Renal cortex interstitium (tissue), 11 donors: Measurements from ENCODE around the gene AK2. TPM values are rescaled to one million over a fixed set of nuclear protein-coding genes. Genes with fewer than 3 reads are reported as not detected.
"Not testable (repeated sequence)": the region's sequence is repeated elsewhere in the genome, so short reads cannot be mapped to it uniquely, and the experiment has no call there.

Experiments used
- DNase-seq, 11 donors: peaks; one replicate each; pipeline ENCODE4 v3.0.0-alpha.2; 2013; ENCODE audit warnings: low read depth in 9 of 11, low spot score in 4 of 11; ENCODE audit errors: extremely low read depth in 1 of 11
- polyA plus RNA-seq, 3 donors: library from polyadenylated mRNA; unstranded; fragments of 120-200 nt; gene quantifications; one replicate each; pipeline ENCODE4 v1.2.1, GENCODE V29; 2013; ENCODE audit not compliant: insufficient read length in 3 of 3

The AK2 gene
- polyA plus RNA-seq, 3 donors = 199 to 254 (median 217) TPM

GRCh38 chr1:32991386-32991785, 45.3 kb downstream of the AK2 start:
- DNase-seq = no peak

GRCh38 chr1:32990887-32991286, 45.8 kb downstream of the AK2 start:
- DNase-seq = no peak

- no peak for DNase-seq
Measured at GRCh38 chr1:32989160-32990050, 47.3 kb downstream of the AK2 start.

GRCh38 chr1:32988665-32989064, 48.0 kb downstream of the AK2 start:
- no peak for DNase-seq

GRCh38 chr1:32985226-32985625, 51.5 kb downstream of the AK2 start:
- no peak for DNase-seq

- DNase-seq = peak in 1 of 11 donors; percentile 19
Measured at GRCh38 chr1:32984455-32985171, 52.1 kb downstream of the AK2 start.

GRCh38 chr1:32984090-32984454, 52.6 kb downstream of the AK2 start:
- DNase-seq = no peak

GRCh38 chr1:32983020-32983419, 53.7 kb downstream of the AK2 start:
- DNase-seq = no peak

GRCh38 chr1:32981003-32981901, 55.4 kb downstream of the AK2 start:
- peak in 2 of 11 donors; percentile 36 to 55 for DNase-seq

- DNase-seq = no peak
Measured at GRCh38 chr1:32980080-32980479, 56.6 kb downstream of the AK2 start.

- DNase-seq = no peak
Measured at GRCh38 chr1:32978854-32979253, 57.8 kb downstream of the AK2 start.

- no peak for DNase-seq
Measured at GRCh38 chr1:32977546-32978087, 59.1 kb downstream of the AK2 start.

GRCh38 chr1:32975055-32975454, 61.6 kb downstream of the AK2 start:
- not testable (repeated sequence) for DNase-seq

- not testable (repeated sequence) for DNase-seq
Measured at GRCh38 chr1:32973458-32973857, 63.2 kb downstream of the AK2 start.

GRCh38 chr1:32972814-32973428, 63.8 kb downstream of the AK2 start:
- peak in 9 of 11 donors; percentile 57 to 78 (median 70) for DNase-seq

- no peak for DNase-seq
Measured at GRCh38 chr1:32971576-32971975, 65.1 kb downstream of the AK2 start.

GRCh38 chr1:32971156-32971555, 65.5 kb downstream of the AK2 start:
- DNase-seq = no peak

GRCh38 chr1:32969566-32969965, 67.1 kb downstream of the AK2 start:
- DNase-seq = no peak
